ENCODE measurements around the gene ESRRG.

ESRRG gene

GRCh38 chr1:216750961-216751360 is 27.7 kb upstream of the ESRRG start:
- H3K4me3 ChIP-seq (replicated peaks; ENCODE audit: low read depth, low read length) = no peak overlapping the region
- DNase-seq (ENCODE audit: low read depth) = no peak
- TF ChIP-seq CTCF (IDR thresholded peaks at IDR 0.05; ENCODE audit: low read length, missing control alignments) = no peak

DNA sequence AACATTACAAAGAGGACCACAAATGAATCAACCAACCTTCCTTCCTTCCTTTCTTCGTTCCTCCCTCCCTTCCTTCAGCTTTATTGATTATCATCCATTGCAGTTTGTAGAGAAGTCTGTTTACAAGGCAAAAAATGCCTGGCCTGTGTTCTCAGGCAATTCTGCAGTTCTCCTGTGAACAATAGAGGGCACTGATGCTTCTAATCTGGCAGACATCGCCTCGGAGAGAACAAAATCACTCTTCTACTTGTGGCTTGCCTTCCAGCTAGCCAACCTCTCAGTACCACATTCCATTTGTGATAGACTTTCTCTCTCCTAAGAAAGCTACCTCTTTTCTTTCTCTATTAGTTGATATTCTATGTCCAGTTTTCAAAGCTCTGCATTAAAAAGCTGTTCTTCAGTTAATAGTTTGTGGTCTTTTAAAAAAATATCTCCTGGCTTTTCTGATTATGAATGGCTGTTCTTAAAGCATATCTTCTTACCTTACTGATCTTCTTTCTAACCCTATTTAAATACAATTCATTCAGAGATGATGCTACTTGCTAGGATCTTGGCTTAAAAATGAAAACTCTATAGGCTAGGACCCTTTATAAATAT is 26.9 kb upstream of the ESRRG start:
- TF ChIP-seq CTCF (IDR thresholded peaks at IDR 0.05; ENCODE audit: low read length, missing control alignments) = peak; percentile 84
- peak; percentile 69 for DNase-seq (ENCODE audit: low read depth)
- no peak overlapping the region for H3K4me3 ChIP-seq (replicated peaks; ENCODE audit: low read depth, low read length)

DNA sequence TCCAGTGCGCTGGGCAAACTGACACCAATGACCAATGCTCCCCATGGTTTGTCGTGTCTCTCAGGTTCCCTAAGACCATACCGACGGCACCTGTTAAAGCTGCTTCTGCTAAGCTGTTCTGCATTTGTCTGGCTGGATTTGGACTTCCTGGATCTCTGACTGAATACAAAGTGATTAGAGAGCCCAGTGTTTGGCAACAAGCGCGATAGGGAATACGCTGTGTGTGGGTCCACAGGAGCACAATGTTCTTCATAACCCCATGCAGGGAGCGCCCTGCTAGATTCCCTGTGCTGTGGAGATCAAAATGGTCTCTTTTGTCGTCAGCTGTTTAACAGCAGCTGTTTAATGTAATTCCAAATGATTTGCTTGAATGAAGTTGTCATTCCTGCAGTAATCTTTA is 26.0 kb upstream of the ESRRG start:
- no peak overlapping the region for H3K4me3 ChIP-seq (replicated peaks; ENCODE audit: low read depth, low read length)
- DNase-seq (ENCODE audit: low read depth) = no peak
- no peak for TF ChIP-seq CTCF (IDR thresholded peaks at IDR 0.05; ENCODE audit: low read length, missing control alignments)

- peak; percentile 41 for TF ChIP-seq CTCF (IDR thresholded peaks at IDR 0.05; ENCODE audit: low read length, missing control alignments)
- peak; percentile 28 for DNase-seq (ENCODE audit: low read depth)
Observed at GRCh38 chr1:216742625-216743024, 19.4 kb upstream of the ESRRG start.

GRCh38 chr1:216740331-216740730 is 17.1 kb upstream of the ESRRG start:
- no peak for TF ChIP-seq CTCF (IDR thresholded peaks at IDR 0.05; ENCODE audit: low read length, missing control alignments)
- DNase-seq (ENCODE audit: low read depth) = no peak
- H3K4me3 ChIP-seq (replicated peaks; ENCODE audit: low read depth, low read length) = no peak overlapping the region

More at GRCh38 chr1:216742625-216743024, 19.4 kb upstream of the ESRRG start:
- no peak overlapping the region for H3K4me3 ChIP-seq (replicated peaks; ENCODE audit: low read depth, low read length)

GRCh38 chr1:216739793-216740192 is 16.6 kb upstream of the ESRRG start:
- no peak for DNase-seq (ENCODE audit: low read depth)
- no peak for TF ChIP-seq CTCF (IDR thresholded peaks at IDR 0.05; ENCODE audit: low read length, missing control alignments)
- H3K4me3 ChIP-seq (replicated peaks; ENCODE audit: low read depth, low read length) = no peak overlapping the region

- TF ChIP-seq CTCF (IDR thresholded peaks at IDR 0.05; ENCODE audit: low read length, missing control alignments) = no peak
- DNase-seq (ENCODE audit: low read depth) = no peak
- H3K4me3 ChIP-seq (replicated peaks; ENCODE audit: low read depth, low read length) = no peak overlapping the region
Observed at GRCh38 chr1:216732121-216732520, 8.9 kb upstream of the ESRRG start.

Data from fibroblast of pulmonary artery (primary cell).